ENCODE data around the gene RNU1-4. TPM values are rescaled to one million over a fixed set of nuclear protein-coding genes. Genes with fewer than 3 reads are reported as not detected.
"Not testable (repeated sequence)": the region's sequence is repeated elsewhere in the genome, so short reads cannot be mapped to it uniquely, and the experiment has no call there.

Gene RNU1-4
- total and polyA plus RNA-seq, 5 donors = 3,675 to 8,578 (median 7,073) TPM; not detected in 1

DNA sequence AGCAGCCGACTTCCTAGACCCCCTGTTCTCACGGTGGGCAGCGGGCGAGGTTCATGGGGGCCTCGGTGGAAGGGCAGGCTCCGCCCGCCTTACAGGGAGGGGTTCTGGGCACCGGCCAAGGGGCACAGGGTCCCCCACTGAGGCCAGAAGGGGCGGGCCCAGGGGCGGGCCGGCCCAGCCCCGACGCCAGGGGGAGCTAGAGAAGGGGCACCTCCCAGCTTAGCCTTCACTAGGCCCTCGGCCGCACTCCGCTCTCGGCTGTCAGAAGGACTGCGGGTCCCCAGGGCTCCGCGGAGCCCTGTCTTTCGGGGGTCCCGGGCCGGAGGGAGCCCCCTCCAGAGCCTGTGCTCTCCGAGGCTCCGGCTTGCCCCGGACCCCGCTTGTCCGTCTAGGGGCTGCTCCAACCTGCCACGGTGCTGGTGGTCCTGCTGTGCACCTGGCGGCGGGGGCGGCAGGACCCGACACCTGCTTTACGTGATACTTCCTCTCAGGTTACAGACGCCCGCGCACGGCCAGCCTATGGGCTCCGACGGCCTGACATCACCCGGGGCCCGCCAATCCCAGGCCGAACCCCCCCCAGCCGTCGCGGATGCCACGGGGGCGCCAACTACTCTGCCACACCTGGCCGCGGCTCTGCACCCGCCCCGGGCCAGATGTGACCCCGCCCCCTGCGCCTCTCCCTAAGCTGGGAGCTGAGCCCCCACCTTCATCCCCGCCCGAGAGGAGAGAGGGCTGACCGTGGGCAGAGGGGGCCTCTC, 40.0 kb upstream of the RNU1-4 start:
- H3K4me3 ChIP-seq (ENCODE audit: low read length); H3K4me1 ChIP-seq (ENCODE audit: control insufficient read depth, insufficient read depth, low read length): not testable (repeated sequence)
- 0% methylated on average over 5 of the region's 57 CpGs for WGBS

DNA sequence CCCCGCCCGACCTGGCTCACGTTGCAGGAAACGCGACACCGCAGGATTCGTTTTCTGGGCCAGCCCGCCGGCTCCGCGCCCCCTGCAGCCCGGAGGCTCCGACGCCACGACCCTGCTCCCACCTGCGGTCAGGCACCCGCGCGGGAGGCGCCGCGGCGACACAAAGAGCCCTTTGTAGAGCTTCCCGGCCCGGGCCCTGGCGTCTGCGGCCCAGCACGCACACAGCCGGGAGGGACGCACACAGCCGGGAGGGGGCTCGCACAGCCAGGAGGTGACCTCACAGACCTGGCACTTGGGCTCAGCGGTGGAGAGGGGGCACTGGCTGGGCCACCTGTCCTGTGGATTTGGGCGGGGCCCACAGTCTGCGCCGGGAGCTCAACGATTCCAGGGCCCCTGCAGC, 39.1 kb upstream of the RNU1-4 start:
- DNase-seq; H3K27me3 ChIP-seq (ENCODE audit: control insufficient read depth, insufficient read depth); H3K4me1 ChIP-seq (ENCODE audit: control insufficient read depth, insufficient read depth, low read length); H3K27ac ChIP-seq (ENCODE audit: low read length); ATAC-seq; H3K4me3 ChIP-seq (ENCODE audit: low read length); intact Hi-C loops (cut with DNase I); H3K9me3 ChIP-seq (ENCODE audit: control insufficient read depth, low read length): not testable (repeated sequence)
- WGBS = no CpG with 5 or more reads among the region's 37 CpGs

More for the DNA sequence above, 40.0 kb upstream of the RNU1-4 start:
- H3K9me3 ChIP-seq (ENCODE audit: control insufficient read depth, low read length); ATAC-seq; intact Hi-C loops (cut with DNase I); H3K27ac ChIP-seq (ENCODE audit: low read length); DNase-seq; H3K27me3 ChIP-seq (ENCODE audit: control insufficient read depth, insufficient read depth): not testable (repeated sequence)

DNA sequence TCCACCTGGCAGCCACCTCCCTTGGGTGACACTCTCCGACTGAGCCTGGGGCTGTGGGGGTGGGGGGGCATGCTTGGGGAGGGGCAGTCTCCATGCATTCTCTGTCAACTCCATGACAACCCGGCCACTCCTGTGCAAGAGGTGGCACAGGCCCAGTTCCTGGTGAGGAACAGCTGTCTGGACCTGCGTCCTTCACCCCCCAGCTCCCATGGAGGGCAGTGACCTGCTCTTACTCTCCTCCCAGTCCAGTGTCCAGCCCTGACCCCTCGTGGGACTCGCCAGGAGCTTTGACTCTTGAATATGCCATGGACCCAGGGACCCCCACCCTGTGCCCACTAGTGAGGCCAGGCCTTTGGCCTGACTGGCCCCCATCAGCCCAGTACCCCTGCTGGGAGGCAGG, 38.0 kb upstream of the RNU1-4 start:
- H3K4me3 ChIP-seq (ENCODE audit: low read length); intact Hi-C loops (cut with DNase I); H3K4me1 ChIP-seq (ENCODE audit: control insufficient read depth, insufficient read depth, low read length); H3K9me3 ChIP-seq (ENCODE audit: control insufficient read depth, low read length); H3K27ac ChIP-seq (ENCODE audit: low read length); ATAC-seq; H3K27me3 ChIP-seq (ENCODE audit: control insufficient read depth, insufficient read depth): not testable (repeated sequence)
- 62% methylated on average over 2 of the region's 5 CpGs for WGBS
- peak in 1 of 3 donors; percentile 48 for DNase-seq

DNA sequence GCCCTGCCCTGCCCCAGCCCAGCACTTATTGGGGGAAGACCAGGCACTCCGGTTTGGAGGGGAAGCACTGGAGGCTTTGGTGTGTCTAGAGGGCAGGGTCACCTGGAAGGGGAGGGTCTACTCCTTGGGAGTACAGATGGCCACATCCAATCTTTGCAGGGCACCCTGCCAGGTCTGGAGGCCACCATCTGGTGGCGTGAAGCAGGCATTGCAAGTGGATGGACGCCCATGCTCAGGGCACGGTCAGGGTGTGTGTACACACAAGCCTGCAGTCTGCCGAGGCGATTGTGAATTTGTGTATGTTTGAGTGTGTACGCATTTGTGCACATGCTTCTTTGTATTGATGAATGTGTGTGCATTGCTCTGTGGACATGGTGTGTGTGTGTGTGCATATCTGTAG, 37.2 kb upstream of the RNU1-4 start:
- H3K4me3 ChIP-seq (ENCODE audit: low read length); H3K27ac ChIP-seq (ENCODE audit: low read length); H3K4me1 ChIP-seq (ENCODE audit: control insufficient read depth, insufficient read depth, low read length); H3K9me3 ChIP-seq (ENCODE audit: control insufficient read depth, low read length); H3K27me3 ChIP-seq (ENCODE audit: control insufficient read depth, insufficient read depth); intact Hi-C loops (cut with DNase I); DNase-seq: not testable (repeated sequence)
- peak; percentile 50 to 51 for ATAC-seq
- WGBS = no CpG with 5 or more reads among the region's 7 CpGs

DNA sequence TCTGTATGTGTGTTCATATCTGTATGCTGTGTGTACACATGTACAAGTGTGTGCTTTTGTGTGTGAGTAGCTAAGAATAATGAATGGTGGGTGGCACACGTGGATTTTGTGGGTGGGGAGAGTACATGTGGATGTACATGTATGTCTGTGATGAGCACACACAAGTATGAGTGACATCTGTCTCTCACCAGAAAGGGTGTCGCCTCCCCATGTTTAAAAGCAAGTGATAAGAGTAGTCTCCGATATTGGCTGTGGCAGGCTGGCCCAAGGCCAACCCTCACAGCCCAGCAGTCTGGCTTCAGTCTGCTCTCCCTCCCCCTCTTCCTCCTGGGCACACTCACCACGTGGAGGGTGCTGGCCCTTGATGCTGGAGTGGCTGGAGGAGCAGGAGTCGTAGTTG, 36.7 kb upstream of the RNU1-4 start:
- H3K27ac ChIP-seq (ENCODE audit: low read length); H3K4me1 ChIP-seq (ENCODE audit: control insufficient read depth, insufficient read depth, low read length); H3K9me3 ChIP-seq (ENCODE audit: control insufficient read depth, low read length); H3K4me3 ChIP-seq (ENCODE audit: low read length); H3K27me3 ChIP-seq (ENCODE audit: control insufficient read depth, insufficient read depth); intact Hi-C loops (cut with DNase I): not testable (repeated sequence)
- DNase-seq (peak in 2 of 3 donors; percentile 53 to 62), ATAC-seq (peak; percentile 14 to 62)
- 22% methylated on average over 3 of the region's 5 CpGs for WGBS

DNA sequence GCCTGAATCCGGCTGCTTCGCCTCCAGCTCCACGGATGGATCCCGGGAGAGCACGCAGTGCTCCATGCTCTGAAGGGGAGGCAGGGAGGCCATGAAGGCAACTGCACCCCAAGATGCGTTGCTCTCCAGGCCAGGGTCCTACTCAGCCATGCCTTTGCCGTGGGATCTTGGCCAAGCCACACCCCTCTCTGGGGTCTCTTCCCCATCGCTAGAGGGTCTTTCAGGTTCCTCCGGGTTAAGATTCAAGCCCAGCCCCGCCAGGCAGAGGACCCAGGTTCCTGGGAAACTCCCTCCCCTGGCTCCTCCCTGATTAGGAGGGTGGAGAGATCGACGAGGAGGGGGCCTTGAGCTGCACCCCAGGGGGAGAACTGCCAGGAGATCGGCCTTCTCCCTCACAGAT, 36.2 kb upstream of the RNU1-4 start:
- DNase-seq; H3K4me1 ChIP-seq (ENCODE audit: control insufficient read depth, insufficient read depth, low read length); H3K4me3 ChIP-seq (ENCODE audit: low read length); intact Hi-C loops (cut with DNase I); H3K27ac ChIP-seq (ENCODE audit: low read length); ATAC-seq; H3K27me3 ChIP-seq (ENCODE audit: control insufficient read depth, insufficient read depth); H3K9me3 ChIP-seq (ENCODE audit: control insufficient read depth, low read length): not testable (repeated sequence)
- WGBS = 69% methylated on average over 7 of the region's 13 CpGs

DNA sequence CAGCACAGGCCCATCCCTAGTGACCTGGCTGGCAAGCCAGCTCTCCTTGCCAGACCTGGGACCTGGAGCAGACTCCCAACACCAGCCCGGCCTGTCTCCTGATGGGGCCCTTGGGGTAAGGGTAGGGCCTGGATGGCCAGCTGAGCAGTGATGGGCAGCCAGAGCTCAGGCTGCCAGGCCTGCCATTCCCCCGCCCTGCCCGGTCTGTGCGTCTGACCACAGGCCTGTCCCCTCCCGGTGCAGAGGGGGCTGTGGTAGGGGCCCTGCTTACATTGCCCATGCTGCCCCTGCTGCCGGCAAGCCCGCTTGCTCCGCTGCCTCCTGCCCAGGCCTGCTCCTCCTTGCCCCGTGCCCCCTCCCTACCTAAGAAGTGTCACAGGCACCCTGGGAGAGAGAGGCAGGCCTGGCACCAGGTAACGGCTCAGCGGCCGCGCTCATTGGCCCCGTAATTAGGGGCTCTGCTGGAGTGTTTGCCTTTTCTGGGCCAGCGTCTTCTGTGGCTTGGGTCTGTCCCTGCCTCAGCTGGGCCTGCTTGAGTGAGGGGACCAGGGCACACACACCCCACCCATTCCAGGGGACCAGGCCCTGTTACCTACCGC, 35.7 kb upstream of the RNU1-4 start:
- 90% methylated on average over 12 of the region's 16 CpGs for WGBS
- intact Hi-C loops (cut with DNase I); H3K27me3 ChIP-seq (ENCODE audit: control insufficient read depth, insufficient read depth); H3K9me3 ChIP-seq (ENCODE audit: control insufficient read depth, low read length); H3K27ac ChIP-seq (ENCODE audit: low read length); H3K4me1 ChIP-seq (ENCODE audit: control insufficient read depth, insufficient read depth, low read length); H3K4me3 ChIP-seq (ENCODE audit: low read length): not testable (repeated sequence)
- DNase-seq (peak in 1 of 3 donors; percentile 47), ATAC-seq (peak in 1 of 2 donors; percentile 2)

DNA sequence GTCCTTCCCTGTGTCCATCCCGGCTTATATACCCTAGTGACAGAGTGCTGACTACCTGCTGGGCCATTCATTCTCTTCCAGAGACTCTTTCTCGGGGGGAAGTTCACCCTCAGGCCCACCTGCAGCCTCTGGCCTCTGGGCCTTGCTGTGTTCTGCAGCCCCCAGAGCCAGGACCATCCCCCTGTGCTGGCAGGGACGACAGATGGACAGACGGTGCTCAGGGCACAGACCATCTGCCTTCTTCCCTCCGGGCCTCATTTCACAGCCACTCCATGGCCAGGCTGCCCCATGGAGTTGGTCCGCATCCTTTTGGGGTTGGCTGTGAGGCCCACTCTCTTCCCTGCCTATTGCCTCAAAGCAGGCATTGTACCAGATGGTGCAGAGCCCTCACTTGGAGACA, 34.0 kb upstream of the RNU1-4 start:
- H3K27me3 ChIP-seq (ENCODE audit: control insufficient read depth, insufficient read depth); DNase-seq; H3K9me3 ChIP-seq (ENCODE audit: control insufficient read depth, low read length); intact Hi-C loops (cut with DNase I); ATAC-seq; H3K27ac ChIP-seq (ENCODE audit: low read length); H3K4me3 ChIP-seq (ENCODE audit: low read length); H3K4me1 ChIP-seq (ENCODE audit: control insufficient read depth, insufficient read depth, low read length): not testable (repeated sequence)
- WGBS = 87% methylated on average over 6 of the region's 6 CpGs

DNA sequence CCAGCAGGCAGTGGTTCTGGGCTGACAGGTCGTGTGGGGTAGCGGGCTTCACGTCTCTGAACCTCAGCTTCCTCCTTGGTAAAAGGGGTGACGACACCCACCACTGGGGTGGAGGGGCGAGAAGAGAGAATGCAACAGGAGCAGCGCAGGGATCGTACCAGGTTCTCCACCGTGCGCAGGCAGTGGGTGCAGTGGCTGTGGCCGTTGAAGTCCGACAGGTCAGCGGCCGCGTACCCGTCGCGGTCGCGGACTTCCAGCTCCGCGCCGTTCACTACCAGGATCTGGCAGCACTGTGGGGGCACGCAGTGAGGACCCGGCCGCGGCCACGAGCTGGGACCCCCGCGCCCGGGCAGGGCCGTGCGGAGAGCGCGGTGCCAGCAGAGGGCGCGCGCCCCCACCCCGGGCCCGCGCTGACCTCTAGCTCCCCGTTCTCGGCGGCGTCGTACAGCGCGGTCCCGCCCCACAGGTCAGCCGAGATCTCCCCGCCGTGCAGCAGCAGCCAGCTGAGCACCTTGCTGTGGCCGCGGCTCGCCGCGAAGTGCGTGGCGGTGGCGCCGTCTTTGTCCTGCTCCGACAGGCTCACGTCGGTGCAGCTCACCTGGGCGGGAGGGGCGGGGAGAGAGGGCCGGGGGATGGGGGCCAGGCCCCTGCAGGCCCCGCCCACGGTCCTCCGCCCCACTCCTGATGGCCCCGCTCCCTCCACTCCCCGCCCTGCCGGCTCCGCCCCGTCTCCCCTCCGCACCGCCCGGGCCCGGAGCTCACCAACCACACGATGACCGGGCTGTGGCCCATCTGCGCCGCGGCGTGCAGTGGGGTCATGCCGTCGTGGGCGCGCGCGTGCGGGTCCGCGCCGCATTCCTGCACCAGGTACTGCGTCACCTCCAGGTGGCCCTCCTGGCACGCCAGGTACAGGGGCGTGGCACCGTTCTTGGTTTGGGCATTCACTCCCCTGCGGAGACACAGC, 32.9 kb upstream of the RNU1-4 start:
- H3K9me3 ChIP-seq (ENCODE audit: control insufficient read depth, low read length); intact Hi-C loops (cut with DNase I); H3K27ac ChIP-seq (ENCODE audit: low read length); H3K4me1 ChIP-seq (ENCODE audit: control insufficient read depth, insufficient read depth, low read length); H3K27me3 ChIP-seq (ENCODE audit: control insufficient read depth, insufficient read depth); H3K4me3 ChIP-seq (ENCODE audit: low read length): not testable (repeated sequence)
- ATAC-seq (peak; percentile 9 to 12), DNase-seq (peak in 2 of 3 donors; percentile 43 to 53)
- WGBS = 11% methylated on average over 60 of the region's 99 CpGs

DNA sequence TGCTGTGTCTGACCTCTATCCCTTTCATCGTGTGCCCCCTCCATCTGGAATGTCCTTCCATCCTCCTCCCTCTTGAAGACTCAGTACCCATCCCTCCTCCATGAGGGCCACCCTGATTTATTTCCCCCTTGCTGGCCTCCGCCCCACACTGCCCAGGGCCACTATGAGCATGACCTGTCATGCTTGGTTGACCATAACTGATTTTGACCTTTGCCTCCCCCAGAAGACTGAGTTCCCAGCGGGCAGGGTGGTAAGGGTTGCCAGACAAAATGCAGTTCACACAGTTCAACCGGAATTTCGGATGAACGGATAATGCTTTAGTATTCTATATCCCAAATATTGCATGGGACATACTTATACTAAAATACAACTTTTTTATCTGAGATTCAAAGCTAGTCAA, 31.6 kb upstream of the RNU1-4 start:
- H3K4me1 ChIP-seq (ENCODE audit: control insufficient read depth, insufficient read depth, low read length); ATAC-seq; H3K9me3 ChIP-seq (ENCODE audit: control insufficient read depth, low read length); intact Hi-C loops (cut with DNase I); H3K4me3 ChIP-seq (ENCODE audit: low read length); H3K27ac ChIP-seq (ENCODE audit: low read length); H3K27me3 ChIP-seq (ENCODE audit: control insufficient read depth, insufficient read depth); DNase-seq: not testable (repeated sequence)
- whole genome bisulfite sequencing = no CpG with 5 or more reads among the region's 6 CpGs

DNA sequence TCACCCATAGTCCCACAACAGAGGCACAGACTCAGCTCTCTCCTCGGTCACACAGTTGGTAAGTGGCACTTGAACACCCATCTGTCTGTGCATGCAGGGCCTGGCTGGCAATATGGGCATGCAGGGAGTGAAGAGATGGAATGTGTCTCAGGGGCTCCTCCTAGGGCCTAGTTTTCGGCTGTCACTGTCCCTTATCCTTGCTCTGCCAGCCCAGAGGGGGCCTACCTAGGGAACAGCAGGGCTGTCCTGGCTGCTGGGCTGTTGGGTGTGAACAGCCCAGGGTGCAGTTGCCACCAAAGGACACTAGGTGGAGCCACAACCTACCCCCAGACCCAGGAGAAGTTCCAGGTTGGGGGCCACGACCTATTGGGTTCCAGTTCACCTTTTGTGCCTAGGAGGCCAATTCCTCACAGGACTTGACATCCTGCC, 30.6 kb upstream of the RNU1-4 start:
- H3K4me3 ChIP-seq (ENCODE audit: low read length); H3K27me3 ChIP-seq (ENCODE audit: control insufficient read depth, insufficient read depth); H3K27ac ChIP-seq (ENCODE audit: low read length); intact Hi-C loops (cut with DNase I); H3K4me1 ChIP-seq (ENCODE audit: control insufficient read depth, insufficient read depth, low read length); H3K9me3 ChIP-seq (ENCODE audit: control insufficient read depth, low read length): not testable (repeated sequence)
- DNase-seq = peak in 2 of 3 donors; percentile 34 to 71
- ATAC-seq = peak; percentile 54 to 69
- WGBS = 17% methylated on average over 3 of the region's 3 CpGs
